ENCODE results near the gene PCBP3.

Gene PCBP3

GRCh38 chr21:45917241-45917640 is 273.7 kb downstream of the PCBP3 start:
- DNase-seq: no peak

- no peak for DNase-seq
Observed at GRCh38 chr21:45918011-45918410, 274.5 kb downstream of the PCBP3 start.

- DNase-seq: no peak
Observed at GRCh38 chr21:45918835-45919447, 275.4 kb downstream of the PCBP3 start.

- no peak for DNase-seq
Observed at GRCh38 chr21:45919593-45919992, 276.1 kb downstream of the PCBP3 start.

GRCh38 chr21:45920824-45921600 is 277.5 kb downstream of the PCBP3 start:
- DNase-seq: peak; percentile 1

GRCh38 chr21:45921917-45922316 is 278.4 kb downstream of the PCBP3 start:
- DNase-seq: no peak

GRCh38 chr21:45922648-45923047 is 279.1 kb downstream of the PCBP3 start:
- no peak for DNase-seq

GRCh38 chr21:45923146-45923545 is 279.6 kb downstream of the PCBP3 start:
- peak; percentile 59 for DNase-seq

GRCh38 chr21:45926281-45926680 is 282.8 kb downstream of the PCBP3 start:
- no peak for DNase-seq

- no peak for DNase-seq
Observed at GRCh38 chr21:45927032-45927431, 283.5 kb downstream of the PCBP3 start.

GRCh38 chr21:45927851-45928850 is 284.6 kb downstream of the PCBP3 start:
- no peak for DNase-seq

GRCh38 chr21:45929449-45929848 is 285.9 kb downstream of the PCBP3 start:
- no peak for DNase-seq

GRCh38 chr21:45930231-45930760 is 286.8 kb downstream of the PCBP3 start:
- no peak for DNase-seq

- DNase-seq: no peak
Observed at GRCh38 chr21:45930792-45931191, 287.3 kb downstream of the PCBP3 start.

GRCh38 chr21:45931397-45931969 is 288.0 kb downstream of the PCBP3 start:
- no peak for DNase-seq

- DNase-seq: no peak
Observed at GRCh38 chr21:45932922-45933502, 289.5 kb downstream of the PCBP3 start.

- DNase-seq: no peak
Observed at GRCh38 chr21:45934085-45934484, 290.6 kb downstream of the PCBP3 start.

- DNase-seq: no peak
Observed at GRCh38 chr21:45934554-45934953, 291.0 kb downstream of the PCBP3 start.

GRCh38 chr21:45935628-45936027 is 292.1 kb downstream of the PCBP3 start:
- no peak for DNase-seq

GRCh38 chr21:45937721-45938452 is 294.4 kb downstream of the PCBP3 start:
- DNase-seq: no peak

GRCh38 chr21:45938453-45938755 is 294.9 kb downstream of the PCBP3 start:
- no peak for DNase-seq
